ENCODE results near the gene ANO3. TPM values are rescaled to one million over a fixed set of nuclear protein-coding genes. Genes with fewer than 3 reads are reported as not detected.

ANO3 gene
- total RNA-seq, 1 experiment from 2014 or later = not detected

DNA sequence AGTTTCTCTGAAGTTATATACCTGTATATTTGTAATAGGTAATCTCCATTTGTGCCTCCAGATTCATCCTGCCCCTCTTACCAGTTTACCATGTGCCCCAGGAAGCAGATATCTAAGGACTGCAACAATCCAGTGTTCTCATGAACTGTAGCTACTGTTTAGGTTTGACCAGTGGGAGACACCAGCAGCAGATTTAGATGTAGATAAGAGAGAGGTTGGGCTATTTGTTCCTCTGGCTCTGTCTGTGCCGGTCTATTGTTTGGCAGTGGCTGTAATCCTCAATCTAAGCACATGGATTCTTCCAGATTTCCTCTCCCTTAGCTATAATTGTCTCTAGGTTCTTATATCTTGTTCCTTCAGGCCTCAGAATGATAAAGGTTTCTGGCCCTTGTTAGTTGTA, 88.4 kb downstream of the ANO3 start:
- Histone ChIP-seq H3K9ac (ENCODE audit: low read length) (no peak overlapping the region), H3K36me3 (ENCODE audit: low read depth, low read length) (no peaks in the 10 kb centered on the region), H3K9me2 (replicated peaks; ENCODE audit: low read length) (no peaks in the 10 kb centered on the region), H3K27me3 (ENCODE audit: low read length) (no peaks in the 10 kb centered on the region), H4K20me1 (ENCODE audit: low read length) (no peaks in the 10 kb centered on the region), H3K27ac (ENCODE audit: low read length) (no peak overlapping the region), H3K4me2 (ENCODE audit: low read length) (no peak overlapping the region), H3K4me3 (ENCODE audit: low read length) (no peak overlapping the region), H2AFZ (ENCODE audit: low read length) (no peak overlapping the region), H3F3A (ENCODE audit: low read length, unreplicated experiment) (no peaks in the 10 kb centered on the region), H3K4me1 (ENCODE audit: insufficient read depth, low read length) (no peaks in the 10 kb centered on the region), H3K9me3 (ENCODE audit: low read length) (no peaks in the 10 kb centered on the region), H3K79me2 (ENCODE audit: low read length) (no peaks in the 10 kb centered on the region)
- DNase-seq (no peak), ATAC-seq (no peak)
- ChIA-PET POLR2A (ENCODE audit: unreplicated experiment) (no interaction called here), CTCF (no interaction called here)
- TF ChIP-seq, protein P1, sequence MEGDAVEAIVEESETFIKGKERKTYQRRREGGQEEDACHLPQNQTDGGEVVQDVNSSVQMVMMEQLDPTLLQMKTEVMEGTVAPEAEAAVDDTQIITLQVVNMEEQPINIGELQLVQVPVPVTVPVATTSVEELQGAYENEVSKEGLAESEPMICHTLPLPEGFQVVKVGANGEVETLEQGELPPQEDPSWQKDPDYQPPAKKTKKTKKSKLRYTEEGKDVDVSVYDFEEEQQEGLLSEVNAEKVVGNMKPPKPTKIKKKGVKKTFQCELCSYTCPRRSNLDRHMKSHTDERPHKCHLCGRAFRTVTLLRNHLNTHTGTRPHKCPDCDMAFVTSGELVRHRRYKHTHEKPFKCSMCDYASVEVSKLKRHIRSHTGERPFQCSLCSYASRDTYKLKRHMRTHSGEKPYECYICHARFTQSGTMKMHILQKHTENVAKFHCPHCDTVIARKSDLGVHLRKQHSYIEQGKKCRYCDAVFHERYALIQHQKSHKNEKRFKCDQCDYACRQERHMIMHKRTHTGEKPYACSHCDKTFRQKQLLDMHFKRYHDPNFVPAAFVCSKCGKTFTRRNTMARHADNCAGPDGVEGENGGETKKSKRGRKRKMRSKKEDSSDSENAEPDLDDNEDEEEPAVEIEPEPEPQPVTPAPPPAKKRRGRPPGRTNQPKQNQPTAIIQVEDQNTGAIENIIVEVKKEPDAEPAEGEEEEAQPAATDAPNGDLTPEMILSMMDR (conservative IDR thresholded peaks at IDR 0.05; ENCODE audit: low read depth, low read length) = no peak
- intact Hi-C loops (cut with micrococcal nuclease) = no loop called here
- no TSS peak for BruUV-seq (replicated peaks)

DNA sequence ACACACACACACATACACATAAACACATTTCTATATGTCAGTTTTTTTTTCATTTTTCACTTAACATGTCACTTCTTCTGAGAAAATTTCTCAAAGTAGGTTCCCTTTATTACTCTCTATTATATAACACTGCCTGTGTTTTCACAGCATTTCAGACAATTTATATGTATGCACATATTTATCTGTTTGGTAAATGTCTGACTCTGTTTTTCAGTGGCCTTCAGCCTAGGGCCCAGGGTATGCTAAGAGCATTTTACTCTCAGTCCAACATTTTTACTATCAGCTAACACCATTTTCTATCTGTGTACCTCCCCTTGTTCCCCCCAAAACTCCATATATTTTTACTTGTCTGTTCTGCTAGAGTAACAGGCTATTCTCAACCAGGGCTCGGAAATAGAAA, 92.3 kb downstream of the ANO3 start:
- H3K4me3 ChIP-seq (ENCODE audit: low read length) = no peak overlapping the region
- no peak overlapping the region for H2AFZ ChIP-seq (ENCODE audit: low read length)
- H3K4me1 ChIP-seq (ENCODE audit: insufficient read depth, low read length) = no peaks in the 10 kb centered on the region
- intact Hi-C loops (cut with micrococcal nuclease) = no loop called here
- H3K27ac ChIP-seq (ENCODE audit: low read length) = no peak overlapping the region
- H4K20me1 ChIP-seq (ENCODE audit: low read length) = no peaks in the 10 kb centered on the region
- H3K79me2 ChIP-seq (ENCODE audit: low read length) = no peaks in the 10 kb centered on the region
- no peak overlapping the region for H3K9ac ChIP-seq (ENCODE audit: low read length)
- no peaks in the 10 kb centered on the region for H3K36me3 ChIP-seq (ENCODE audit: low read depth, low read length)
- ChIA-PET CTCF (no interaction called here), POLR2A (ENCODE audit: unreplicated experiment) (no interaction called here)
- DNase-seq = no peak
- TF ChIP-seq, protein P1 (conservative IDR thresholded peaks at IDR 0.05; ENCODE audit: low read depth, low read length) = no peak
- TF ChIP-seq EZH2 (IDR thresholded peaks at IDR 0.05; ENCODE audit: low read length, unreplicated experiment) (no peak), EZH2phosphoT487 (IDR thresholded peaks at IDR 0.05; ENCODE audit: borderline replicate concordance, low read length) (no peak)
- ATAC-seq = no peak
- H3K9me3 ChIP-seq (ENCODE audit: low read length) = no peaks in the 10 kb centered on the region
- no TSS peak for BruUV-seq (replicated peaks)
- H3K9me2 ChIP-seq (replicated peaks; ENCODE audit: low read length) = no peaks in the 10 kb centered on the region
- no peak overlapping the region for H3K4me2 ChIP-seq (ENCODE audit: low read length)
- no peaks in the 10 kb centered on the region for H3F3A ChIP-seq (ENCODE audit: low read length, unreplicated experiment)
- H3K27me3 ChIP-seq (ENCODE audit: low read length) = no peaks in the 10 kb centered on the region

DNA sequence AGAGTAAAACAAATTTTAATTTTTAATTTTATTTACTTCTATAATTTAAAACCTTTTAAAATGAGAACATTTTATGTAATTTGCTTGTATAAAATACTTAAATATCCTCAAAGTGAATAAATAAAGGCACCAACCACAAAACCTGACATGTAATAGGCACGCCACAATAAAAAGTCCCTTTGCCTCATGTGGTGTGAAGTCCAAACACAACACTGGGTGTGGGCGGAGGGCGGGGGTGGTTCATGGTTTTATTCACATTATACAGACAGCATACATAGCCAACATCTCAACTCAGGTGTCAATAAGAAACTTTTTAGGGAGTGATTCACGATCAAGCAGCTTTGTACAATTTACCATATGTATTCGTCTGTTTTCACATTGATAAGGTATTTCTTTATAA, 107.9 kb downstream of the ANO3 start:
- no peak overlapping the region for H3K4me3 ChIP-seq (ENCODE audit: low read length)
- H3K36me3 ChIP-seq (ENCODE audit: low read depth, low read length) = no peaks in the 10 kb centered on the region
- H3K27me3 ChIP-seq (ENCODE audit: low read length) = no peaks in the 10 kb centered on the region
- TF ChIP-seq, protein P1 (conservative IDR thresholded peaks at IDR 0.05; ENCODE audit: low read depth, low read length) = no peak
- TF ChIP-seq EZH2 (IDR thresholded peaks at IDR 0.05; ENCODE audit: low read length, unreplicated experiment) = no peak
- no peak for TF ChIP-seq EZH2phosphoT487 (IDR thresholded peaks at IDR 0.05; ENCODE audit: borderline replicate concordance, low read length)
- no peaks in the 10 kb centered on the region for H3K4me1 ChIP-seq (ENCODE audit: insufficient read depth, low read length)
- POLR2A ChIA-PET (ENCODE audit: unreplicated experiment) = no interaction called here
- H3K9me2 ChIP-seq (replicated peaks; ENCODE audit: low read length) = no peaks in the 10 kb centered on the region
- no peaks in the 10 kb centered on the region for H4K20me1 ChIP-seq (ENCODE audit: low read length)
- ATAC-seq = no peak
- H3K9ac ChIP-seq (ENCODE audit: low read length) = no peak overlapping the region
- no peak for DNase-seq
- H3K4me2 ChIP-seq (ENCODE audit: low read length) = no peak overlapping the region
- H3K79me2 ChIP-seq (ENCODE audit: low read length) = no peaks in the 10 kb centered on the region
- H2AFZ ChIP-seq (ENCODE audit: low read length) = no peak overlapping the region
- BruUV-seq (replicated peaks) = no TSS peak
- no peaks in the 10 kb centered on the region for H3K9me3 ChIP-seq (ENCODE audit: low read length)
- H3K27ac ChIP-seq (ENCODE audit: low read length) = no peak overlapping the region
- CTCF ChIA-PET = no interaction called here
- H3F3A ChIP-seq (ENCODE audit: low read length, unreplicated experiment) = no peaks in the 10 kb centered on the region
- intact Hi-C loops (cut with micrococcal nuclease) = no loop called here

Data from PC-3 (cell line).